K562 (cell line): ENCODE data around the gene POPDC2.

Source experiments
- ZBTB17 ChIP-seq: fragments of 450-650 bp; formaldehyde crosslinking; IDR thresholded peaks from 2 replicates; pipeline ENCODE4 v1.4.0; 2020; ENCODE audit warnings: mild to moderate bottlenecking
- ZNF639 ChIP-seq, 2 experiments: fragments of 200-800 bp in 1 of 2; sonication (Bioruptor generic) in 1 of 2; sonication (generic) in 1 of 2; formaldehyde crosslinking in 1 of 2; IDR thresholded peaks in 1 of 2; conservative IDR thresholded peaks in 1 of 2; 2 replicates each; pipeline versions ENCODE4 v1.5.0 to v1.6.1; 2016 to 2020; ENCODE audit warnings: missing compliant biosample characterization in 1 of 2, missing genetic modification characterization in 1 of 2, missing genetic modification reagents in 1 of 2

DNA sequence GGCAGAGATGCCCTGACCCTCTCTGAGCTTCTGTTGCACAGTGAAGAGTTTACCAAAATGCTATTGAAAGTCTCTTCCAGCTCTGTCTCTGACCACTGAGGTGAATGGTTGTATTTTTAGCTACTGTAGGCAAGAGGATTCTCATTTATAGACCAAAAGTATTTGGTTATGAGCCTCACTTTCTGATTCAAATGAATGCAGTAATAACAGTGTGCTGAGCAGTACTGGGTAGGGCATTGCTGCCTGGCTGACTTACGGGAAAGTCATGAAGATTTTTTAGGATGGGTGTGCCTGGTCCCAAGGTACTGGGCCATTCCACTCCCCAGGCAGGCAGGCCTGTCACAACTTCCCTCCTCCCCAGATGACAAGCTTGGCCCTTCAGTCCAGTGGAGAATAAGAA is 47.2 kb downstream of the POPDC2 start:
- TF ChIP-seq ZBTB17 (CRISPR knock-in tag) (no peak), ZNF639 (CRISPR knock-in tag; conservative IDR thresholded peaks at IDR 0.05 in 1 of 2, IDR thresholded peaks at IDR 0.05 in 1 of 2) (no peak)
